Activated naive CD4-positive, alpha-beta T cell treated with anti-CD3 and anti-CD28 coated beads, Interleukin-2, amount 50 U/mL, for 72 hours (primary cell): Measurements from ENCODE around the gene TMEM120B. TPM values are rescaled to one million over a fixed set of nuclear protein-coding genes. Genes with fewer than 3 reads are reported as not detected.

ENCODE experiments used
- ATAC-seq, 2 donors: fragments of 150-1000 bp; cut with Tn5 transposase; 2 replicates each; pipeline ENCODE4 v1.10.0; 2021; ENCODE audit warnings: mild to moderate bottlenecking in 2 of 2, moderate library complexity in 2 of 2
- DNase-seq, 2 donors: peaks; one replicate each; pipeline ENCODE4 v3.0.0; 2021 to 2022; ENCODE audit warnings: low spot score in 2 of 2
- H3K27ac Mint-ChIP-seq, 2 donors: one replicate each; pipeline ENCODE4 v1.8.0; 2022; ENCODE audit warnings: mild to moderate bottlenecking in 2 of 2, mixed read lengths in 2 of 2
- H3K36me3 Mint-ChIP-seq, 2 donors: one replicate each; pipeline ENCODE4 v1.8.0; 2022; ENCODE audit warnings: mixed read lengths in 2 of 2
- H3K9me3 Mint-ChIP-seq, 2 donors: one replicate each; pipeline ENCODE4 v1.8.0; 2022; ENCODE audit warnings: mixed read lengths in 2 of 2
- total RNA-seq, 2 donors: library from RNA; stranded (reverse); gene quantifications; one replicate each; pipeline ENCODE4 v1.2.3, GENCODE V29; 2022

Gene TMEM120B
- total RNA-seq, 2 donors from 2014 or later, result 6.3 to 11.8 TPM

DNA sequence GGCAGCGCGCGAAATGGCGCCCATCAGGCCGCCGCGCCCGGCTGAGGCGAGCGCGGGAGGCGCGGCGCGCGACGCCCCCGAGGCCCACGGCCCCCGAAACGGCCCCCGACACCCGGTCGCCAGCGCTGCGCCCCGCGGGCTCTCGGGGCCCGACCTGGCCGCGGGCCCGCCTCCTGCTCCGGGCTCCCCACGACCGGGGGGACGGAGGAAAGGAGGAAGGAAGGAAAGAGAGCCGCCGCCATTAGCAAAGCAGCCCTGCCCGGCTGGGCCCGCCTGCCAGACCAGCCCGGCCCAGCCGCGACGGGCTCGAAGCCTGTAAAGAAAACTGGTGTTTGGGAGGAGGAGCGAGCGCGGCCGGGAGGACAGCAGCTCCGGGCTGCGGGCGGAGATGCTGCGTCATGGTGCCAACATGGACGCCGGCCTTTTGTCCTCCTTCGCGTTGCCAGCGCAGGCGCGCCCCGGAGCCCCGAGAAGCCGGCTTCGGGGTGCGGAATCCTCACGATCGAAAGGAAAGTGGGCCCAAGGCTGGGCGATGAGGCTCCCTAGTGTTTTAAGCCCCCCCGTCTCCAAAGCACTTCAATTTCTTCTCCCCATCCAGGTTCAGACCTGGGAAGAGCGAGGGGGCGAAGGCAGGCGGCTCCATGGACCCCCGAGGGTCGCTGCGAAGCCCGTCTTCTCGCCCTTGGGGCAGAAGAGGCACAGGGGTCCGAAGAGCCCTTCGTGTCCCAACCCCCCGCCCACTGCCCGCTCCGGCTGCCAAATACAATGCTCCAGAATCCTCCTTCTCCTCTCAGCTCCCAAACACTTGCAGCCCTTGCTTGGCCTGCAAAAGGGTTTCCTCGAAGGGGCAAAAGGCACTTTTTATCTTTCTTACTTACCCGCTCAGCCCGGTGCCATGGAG lies 88.4 kb downstream of the TMEM120B start:
- Mint-ChIP-seq H3K36me3 (peaks cover 38 to 41% of the 10 kb centered on the region in 2 donors), H3K9me3 (no peaks in the 10 kb centered on the region), H3K27ac (peak overlapping the region; percentile 90 to 99)
- ATAC-seq, result peak; percentile 2 to 13
- peak; percentile 62 to 79 for DNase-seq

DNA sequence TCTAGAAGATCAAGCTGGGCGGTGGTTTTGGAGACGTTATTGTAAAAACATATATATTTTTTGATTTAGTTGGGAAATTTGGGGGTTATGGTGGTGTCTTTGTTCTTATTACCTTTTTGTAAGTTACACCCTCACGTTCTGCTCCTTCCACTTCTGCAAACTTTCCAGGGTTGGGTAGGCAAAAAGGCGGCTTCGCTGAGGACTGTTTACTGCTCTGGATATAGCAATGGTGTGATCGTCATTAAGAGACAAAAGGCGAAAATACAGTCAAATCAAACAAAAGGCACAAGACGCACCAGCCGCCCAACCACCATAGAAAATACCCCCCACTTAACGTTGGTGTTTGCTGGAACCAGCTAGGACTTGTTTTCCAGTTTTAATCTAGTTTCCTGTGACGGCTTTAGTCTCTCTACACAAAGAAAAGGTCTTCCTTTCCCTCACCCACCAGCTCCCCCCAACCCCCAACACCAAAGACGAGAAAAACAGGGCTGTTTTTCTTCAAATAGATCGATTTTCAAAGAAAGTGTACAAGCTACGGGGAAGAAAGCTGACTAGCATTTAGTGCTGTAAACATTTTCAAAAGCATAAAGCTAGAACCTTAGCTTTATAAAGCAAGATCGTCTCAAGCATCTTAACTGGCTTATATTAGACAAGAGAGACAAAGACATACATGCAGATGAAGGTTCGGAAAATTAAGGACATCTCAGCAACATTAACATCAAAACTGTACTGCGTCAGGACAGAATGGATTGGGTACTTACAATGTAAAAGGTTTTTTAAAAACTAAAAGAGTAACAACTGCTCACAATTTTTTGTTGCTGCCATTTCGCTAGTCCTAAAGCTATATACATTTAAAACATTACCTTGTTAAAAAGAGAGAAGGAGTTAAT lies 89.3 kb downstream of the TMEM120B start:
- peaks cover 43 to 46% of the 10 kb centered on the region in 2 donors for H3K36me3 Mint-ChIP-seq
- H3K9me3 Mint-ChIP-seq, result no peaks in the 10 kb centered on the region
- peak overlapping the region; percentile 90 to 99 for H3K27ac Mint-ChIP-seq
- ATAC-seq (no peak), DNase-seq (no peak)

DNA sequence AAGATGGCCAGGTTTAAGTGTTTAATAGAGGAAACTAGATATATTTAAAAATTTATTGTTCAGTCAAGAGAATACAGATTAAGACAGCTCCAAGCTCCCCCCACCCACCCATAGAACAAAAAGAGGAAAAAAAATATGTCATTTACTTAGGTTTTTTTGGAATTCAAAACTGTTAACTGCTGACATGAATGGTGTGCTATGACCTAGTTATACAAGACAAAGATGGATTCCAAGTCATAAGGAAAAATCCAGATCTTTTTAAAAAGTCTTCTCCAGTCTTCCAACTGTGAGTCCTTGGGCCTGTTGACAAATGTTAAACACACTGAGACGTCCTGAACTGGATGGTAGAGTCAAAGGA lies 89.9 kb downstream of the TMEM120B start:
- DNase-seq (no peak), ATAC-seq (no peak)
- Mint-ChIP-seq H3K36me3 (peaks cover 43 to 46% of the 10 kb centered on the region in 2 donors), H3K9me3 (no peaks in the 10 kb centered on the region), H3K27ac (peak overlapping the region; percentile 90 to 99)

DNA sequence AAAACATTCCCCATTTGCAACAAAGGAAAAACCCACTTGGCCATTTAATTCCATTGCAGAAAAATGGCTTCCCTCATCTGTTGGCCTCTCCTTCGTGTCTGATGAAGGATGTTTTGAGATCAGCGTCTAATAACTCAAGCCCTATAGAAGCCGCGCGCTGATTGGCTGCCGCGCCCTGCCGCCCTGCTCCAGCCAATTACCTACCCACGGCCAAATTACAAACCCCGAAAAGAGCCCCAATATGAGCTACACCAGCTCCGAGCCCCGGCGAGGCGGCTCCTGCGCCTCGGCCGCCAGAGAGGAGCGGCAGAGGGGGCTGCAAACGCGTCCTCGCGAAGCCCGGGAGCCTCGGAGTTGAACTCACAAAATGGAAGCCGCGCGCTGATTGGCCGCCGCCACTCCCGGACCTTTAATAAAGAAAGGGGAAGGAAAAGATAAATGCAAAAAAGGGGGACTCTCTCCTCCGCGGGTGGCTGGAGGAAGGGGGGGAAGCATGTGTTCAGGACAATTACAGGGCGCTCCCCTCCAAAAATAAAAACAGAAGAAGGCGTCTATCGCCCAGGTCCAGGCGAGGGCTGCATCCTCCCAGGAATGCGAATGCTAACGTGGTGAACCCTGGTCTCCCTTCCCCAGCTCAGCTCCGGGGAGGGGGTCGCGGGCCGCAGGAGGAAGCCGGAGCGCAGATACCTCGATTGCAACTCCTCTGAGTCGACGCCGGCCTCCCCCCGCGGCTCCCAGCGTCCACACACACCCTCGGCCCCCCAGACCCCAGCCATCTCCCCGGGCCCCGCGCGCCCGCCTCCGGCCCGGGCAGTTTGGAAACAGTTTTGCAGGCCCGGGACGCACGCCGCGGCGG lies 90.5 kb downstream of the TMEM120B start:
- ATAC-seq (peak; percentile 57 to 74), DNase-seq (peak; percentile 87 to 89)
- peak overlapping the region; percentile 90 to 99 for H3K27ac Mint-ChIP-seq
- no peaks in the 10 kb centered on the region for H3K9me3 Mint-ChIP-seq
- peaks cover 43 to 45% of the 10 kb centered on the region in 2 donors for H3K36me3 Mint-ChIP-seq

DNA sequence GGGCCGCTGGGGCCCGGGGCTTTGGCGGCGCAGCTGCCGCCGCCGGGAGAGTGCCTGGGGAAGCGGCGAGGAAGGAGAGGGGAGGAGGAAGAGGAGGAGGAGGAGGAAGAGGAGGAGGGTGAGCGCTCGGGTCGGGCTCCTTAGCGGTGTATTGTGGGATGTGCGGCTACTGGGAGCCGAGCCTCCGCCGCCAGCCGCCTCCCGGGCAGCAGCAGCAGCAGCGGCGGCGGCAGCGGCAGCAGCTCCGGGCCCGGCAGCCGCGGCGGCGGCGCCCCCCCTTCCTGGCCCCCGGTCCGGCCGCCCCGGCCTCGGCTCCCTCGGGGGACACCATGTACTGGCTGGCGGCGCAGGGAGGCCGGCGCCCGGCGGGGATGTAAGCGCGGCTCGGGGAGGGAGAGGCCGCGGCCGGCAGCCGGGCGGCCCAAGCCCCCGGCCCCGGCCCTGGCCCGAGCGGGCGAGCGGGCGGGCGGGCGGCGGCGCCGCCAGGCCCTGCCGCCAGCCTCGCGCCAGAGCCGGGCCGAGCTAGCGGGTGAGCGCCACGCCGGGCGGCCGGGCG lies 91.4 kb downstream of the TMEM120B start, which contains the start of gene SETD1B:
TSS of gene SETD1B (plus strand) at position 149 of the 556 bp plus-strand sequence. CDS start 729 bp downstream, outside the sequence.
- ATAC-seq (peak; percentile 5 to 8), DNase-seq (peak in 1 of 2 donors; percentile 49)
- peak within 1 kb of the TSS; percentile 90 to 99 for H3K27ac Mint-ChIP-seq
- no peaks in the 10 kb centered on the region for H3K9me3 Mint-ChIP-seq
- H3K36me3 Mint-ChIP-seq, result peaks cover 37 to 38% of the 10 kb centered on the region in 2 donors

DNA sequence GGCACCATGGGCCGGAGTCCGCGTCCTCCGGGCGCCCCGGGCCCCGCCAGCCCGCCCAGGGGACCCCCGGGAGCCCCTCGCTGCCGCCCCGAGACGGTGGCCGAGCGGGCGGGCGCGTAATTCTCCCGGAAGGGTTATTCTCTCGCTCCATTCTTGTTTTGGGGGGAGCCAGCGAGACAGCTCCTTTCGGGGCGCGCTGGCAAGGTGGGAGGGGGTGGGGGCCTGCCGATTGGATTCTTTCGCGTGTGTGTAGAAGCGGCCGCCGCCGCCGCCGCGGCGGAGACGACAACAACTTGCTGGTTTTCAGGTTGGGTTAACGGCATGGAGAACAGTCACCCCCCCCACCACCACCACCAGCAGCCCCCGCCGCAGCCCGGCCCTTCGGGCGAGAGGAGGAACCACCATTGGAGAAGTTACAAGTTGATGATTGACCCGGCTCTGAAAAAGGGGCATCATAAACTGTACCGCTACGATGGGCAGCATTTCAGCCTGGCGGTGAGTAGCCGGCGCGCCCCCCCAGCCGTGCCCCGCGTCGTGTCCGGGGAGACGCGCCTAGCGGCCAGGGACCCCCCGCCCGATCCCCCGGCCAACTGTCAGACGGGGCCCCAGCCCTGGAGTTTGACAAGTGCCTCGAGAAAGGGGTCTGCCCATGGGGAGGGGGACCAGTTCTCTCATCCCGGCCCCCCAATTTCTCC lies 92.0 kb downstream of the TMEM120B start:
- H3K9me3 Mint-ChIP-seq, result no peaks in the 10 kb centered on the region
- DNase-seq, result no peak
- no peak for ATAC-seq
- H3K36me3 Mint-ChIP-seq, result peaks cover 33 to 38% of the 10 kb centered on the region in 2 donors
- H3K27ac Mint-ChIP-seq, result peak overlapping the region; percentile 75 to 98

DNA sequence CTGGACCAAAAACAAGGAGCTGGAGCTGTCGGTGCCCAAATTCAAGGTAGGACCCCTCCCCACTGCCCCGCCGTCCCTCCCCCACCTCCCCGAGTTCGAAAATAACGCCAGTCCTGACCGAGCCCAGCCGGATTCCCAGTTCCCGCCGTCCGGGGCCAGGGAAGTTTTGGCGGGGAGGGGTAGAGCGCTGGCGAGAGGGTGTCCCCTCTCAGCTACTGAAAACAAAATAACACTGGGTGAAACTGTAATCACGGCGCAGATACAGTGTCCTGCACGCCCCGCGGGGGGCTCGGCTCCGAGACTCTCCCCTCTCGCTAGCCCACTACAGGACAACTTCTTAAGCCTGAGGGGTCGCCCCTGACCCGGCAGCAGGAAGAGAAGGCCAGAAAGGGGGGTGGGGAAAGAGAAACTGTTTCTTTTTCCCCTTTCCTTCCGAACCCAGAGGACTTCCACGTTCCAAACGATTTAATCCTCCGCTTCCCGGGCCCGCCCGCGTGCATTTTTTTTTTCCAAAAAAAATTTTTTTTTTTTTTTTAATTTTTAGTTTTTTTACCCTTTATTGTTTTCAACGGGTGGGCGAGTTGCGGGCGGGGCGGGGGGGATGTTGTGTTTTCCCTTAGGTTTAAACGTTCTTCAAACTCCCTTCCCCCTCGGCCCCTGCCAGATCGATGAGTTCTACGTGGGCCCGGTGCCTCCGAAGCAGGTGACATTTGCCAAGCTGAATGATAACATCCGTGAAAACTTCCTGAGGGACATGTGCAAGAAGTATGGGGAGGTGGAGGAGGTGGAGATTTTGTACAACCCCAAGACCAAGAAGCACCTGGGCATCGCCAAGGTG lies 92.8 kb downstream of the TMEM120B start:
- Mint-ChIP-seq H3K9me3 (no peaks in the 10 kb centered on the region), H3K36me3 (peaks cover 33 to 41% of the 10 kb centered on the region in 2 donors), H3K27ac (peak overlapping the region; percentile 75 to 88)
- DNase-seq (no peak), ATAC-seq (no peak)

DNA sequence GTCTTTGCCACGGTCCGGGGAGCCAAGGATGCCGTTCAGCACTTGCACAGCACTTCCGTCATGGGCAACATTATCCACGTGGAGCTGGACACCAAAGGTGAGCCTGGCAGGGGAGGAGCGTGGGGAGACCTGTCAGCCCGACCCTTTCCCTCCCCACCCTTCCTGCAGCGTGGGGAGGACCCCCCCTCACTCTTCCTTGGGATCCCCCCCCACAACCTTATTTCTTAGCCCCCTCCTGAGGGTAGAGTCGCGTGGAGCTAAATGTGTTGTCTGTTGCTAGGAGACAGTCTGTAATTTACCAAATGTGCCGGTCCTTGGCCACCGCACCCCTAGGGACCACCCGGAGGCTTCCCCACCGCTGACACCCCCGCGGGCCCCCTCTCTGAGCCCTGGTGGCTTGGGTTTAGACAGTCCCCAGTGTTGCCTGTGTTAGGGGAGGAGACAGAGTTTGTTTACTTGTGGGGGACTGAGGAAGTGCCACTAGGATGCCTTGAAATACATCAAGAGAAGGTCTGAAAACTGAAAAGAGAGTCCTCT lies 93.5 kb downstream of the TMEM120B start:
- ATAC-seq, result no peak

DNA sequence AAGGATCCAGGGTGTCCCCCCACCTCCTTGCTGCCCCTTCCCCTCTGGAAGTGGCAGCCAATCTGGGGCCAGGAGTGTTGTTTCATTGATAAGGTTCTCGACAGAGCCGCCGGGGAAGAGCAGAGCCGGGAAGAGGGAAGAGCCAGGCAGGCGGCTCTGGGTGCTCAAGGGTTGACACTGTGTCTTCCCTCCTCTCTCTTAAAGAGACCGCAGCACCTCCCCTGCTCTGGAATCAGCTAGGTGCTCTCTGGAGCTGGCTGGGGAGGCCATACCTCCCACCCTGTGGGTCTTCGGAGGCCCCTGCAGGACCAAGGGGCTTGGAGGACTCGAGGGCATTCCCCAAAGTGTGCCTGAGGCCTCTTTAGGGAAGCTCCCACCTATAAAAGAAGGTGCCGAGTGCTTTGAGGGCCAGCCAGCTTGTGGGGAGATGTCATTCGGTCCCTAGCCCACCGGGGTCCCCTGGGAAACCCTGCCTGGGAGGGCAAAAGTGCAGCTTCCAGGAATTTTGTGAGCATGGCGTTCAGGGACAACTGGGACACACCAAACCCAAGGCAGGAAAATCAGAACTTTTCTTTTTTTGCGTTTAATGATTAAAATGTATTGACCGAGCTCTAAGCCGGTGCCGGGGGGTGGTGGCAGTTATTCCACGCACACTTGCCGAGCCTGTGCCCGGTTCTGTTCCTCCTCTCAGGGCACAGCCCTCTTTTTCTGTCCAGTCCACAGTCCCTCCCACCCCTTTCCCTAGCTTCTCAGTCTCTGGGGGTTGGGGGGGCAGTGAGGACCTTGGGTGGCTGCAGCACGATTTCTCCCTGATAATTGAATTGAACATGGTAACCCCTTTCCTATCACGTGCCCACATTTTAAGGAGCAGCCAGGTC lies 94.2 kb downstream of the TMEM120B start:
- DNase-seq (no peak), ATAC-seq (no peak)
- Mint-ChIP-seq H3K9me3 (no peaks in the 10 kb centered on the region), H3K36me3 (peaks cover 28 to 38% of the 10 kb centered on the region in 2 donors), H3K27ac (peak overlapping the region; percentile 75 to 88)

More for the DNA sequence above, 93.5 kb downstream of the TMEM120B start:
- no peak for DNase-seq
- peak overlapping the region; percentile 75 to 88 for H3K27ac Mint-ChIP-seq
- H3K9me3 Mint-ChIP-seq, result no peaks in the 10 kb centered on the region
- peaks cover 34 to 43% of the 10 kb centered on the region in 2 donors for H3K36me3 Mint-ChIP-seq

DNA sequence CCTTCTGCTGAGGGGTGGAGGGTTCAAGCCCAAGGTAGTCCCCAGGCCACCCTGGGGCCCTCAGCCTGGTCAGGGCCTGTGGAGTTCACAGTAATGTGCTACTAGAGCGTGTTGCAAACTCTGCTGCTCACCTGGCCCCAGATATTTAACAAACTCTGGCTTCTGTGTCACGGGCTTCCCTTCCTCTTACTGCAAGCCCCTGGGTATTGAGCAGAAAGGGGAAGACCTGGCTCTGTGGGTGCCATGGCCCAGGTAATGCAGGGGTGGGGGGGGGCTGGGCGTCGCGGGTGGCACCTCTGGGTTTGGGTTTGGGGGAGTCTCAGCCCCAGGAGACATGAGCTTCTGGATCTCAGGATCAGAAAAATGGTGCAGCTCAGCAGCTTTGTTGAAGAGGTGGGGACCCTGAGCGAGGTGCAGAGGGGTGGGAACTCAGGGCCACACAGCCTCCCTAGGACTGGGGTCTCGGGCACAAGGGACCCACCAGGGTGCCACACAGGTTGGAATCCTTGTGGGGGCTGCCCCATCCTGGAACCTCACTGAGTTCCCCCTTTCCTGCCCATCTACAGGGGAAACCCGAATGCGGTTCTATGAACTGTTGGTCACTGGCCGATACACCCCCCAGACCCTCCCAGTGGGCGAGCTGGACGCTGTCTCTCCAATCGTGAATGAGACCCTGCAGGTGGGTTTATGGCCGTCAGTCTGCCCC lies 95.2 kb downstream of the TMEM120B start:
- no peaks in the 10 kb centered on the region for H3K9me3 Mint-ChIP-seq
- peaks cover 20 to 28% of the 10 kb centered on the region in 2 donors for H3K36me3 Mint-ChIP-seq
- no peak overlapping the region for H3K27ac Mint-ChIP-seq
- no peak for DNase-seq
- no peak for ATAC-seq

DNA sequence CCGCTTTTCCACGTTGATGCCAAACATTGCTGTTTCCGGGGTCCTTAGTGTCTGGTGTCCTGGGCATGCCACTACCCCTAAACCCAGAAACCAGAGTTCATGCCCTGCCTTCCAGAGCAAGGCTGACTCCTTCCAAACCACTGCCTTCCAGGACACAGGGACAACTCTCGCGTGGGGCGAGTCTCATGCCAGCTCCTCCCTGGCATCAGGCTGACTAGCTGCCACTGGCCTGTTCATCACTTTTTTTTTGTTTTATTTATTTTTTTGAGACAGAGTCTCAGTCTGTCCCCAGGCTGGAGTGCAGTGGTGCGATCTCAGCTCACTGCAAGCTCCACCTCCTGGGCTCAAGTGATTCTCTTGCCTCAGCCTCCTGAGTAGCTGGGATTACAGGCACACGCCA lies 96.1 kb downstream of the TMEM120B start:
- Mint-ChIP-seq H3K36me3 (peaks cover 22% of the 10 kb centered on the region in 2 donors), H3K27ac (peak overlapping the region in 1 of 2 donors; percentile 55), H3K9me3 (no peaks in the 10 kb centered on the region)
- DNase-seq (no peak), ATAC-seq (no peak)

DNA sequence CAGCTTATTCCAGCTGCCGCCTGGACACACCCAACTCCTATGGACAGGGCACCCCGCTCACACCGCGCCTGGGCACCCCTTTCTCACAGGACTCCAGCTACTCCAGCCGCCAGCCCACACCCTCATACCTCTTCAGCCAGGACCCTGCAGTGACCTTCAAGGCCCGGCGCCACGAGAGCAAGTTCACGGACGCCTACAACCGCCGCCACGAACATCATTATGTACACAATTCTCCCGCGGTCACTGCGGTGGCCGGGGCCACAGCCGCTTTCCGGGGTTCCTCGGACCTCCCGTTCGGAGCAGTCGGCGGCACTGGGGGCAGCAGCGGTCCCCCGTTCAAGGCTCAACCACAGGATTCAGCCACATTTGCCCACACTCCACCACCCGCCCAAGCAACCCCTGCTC lies 97.2 kb downstream of the TMEM120B start:
- ATAC-seq (no peak), DNase-seq (no peak)
- Mint-ChIP-seq H3K27ac (no peak overlapping the region), H3K36me3 (peaks cover 19 to 22% of the 10 kb centered on the region in 2 donors), H3K9me3 (no peaks in the 10 kb centered on the region)

DNA sequence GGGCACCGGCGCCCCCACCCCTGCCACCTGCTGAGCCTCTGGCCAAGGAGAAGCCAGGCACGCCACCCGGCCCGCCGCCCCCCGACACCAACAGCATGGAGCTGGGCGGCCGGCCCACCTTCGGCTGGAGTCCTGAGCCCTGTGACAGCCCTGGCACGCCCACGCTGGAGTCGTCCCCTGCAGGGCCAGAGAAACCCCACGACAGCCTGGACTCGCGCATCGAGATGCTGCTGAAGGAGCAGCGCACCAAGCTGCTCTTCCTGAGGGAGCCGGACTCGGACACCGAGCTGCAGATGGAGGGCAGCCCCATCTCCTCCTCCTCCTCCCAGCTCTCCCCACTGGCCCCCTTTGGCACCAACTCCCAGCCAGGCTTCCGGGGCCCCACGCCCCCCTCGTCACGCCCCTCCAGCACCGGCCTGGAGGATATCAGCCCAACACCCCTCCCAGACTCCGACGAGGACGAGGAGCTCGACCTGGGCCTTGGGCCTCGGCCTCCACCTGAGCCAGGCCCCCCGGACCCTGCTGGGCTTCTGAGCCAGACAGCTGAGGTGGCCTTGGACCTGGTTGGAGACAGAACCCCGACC lies 97.8 kb downstream of the TMEM120B start:
- DNase-seq, result no peak
- Mint-ChIP-seq H3K27ac (peak overlapping the region in 1 of 2 donors; percentile 79), H3K9me3 (no peaks in the 10 kb centered on the region), H3K36me3 (peaks cover 19 to 22% of the 10 kb centered on the region in 2 donors)
- no peak for ATAC-seq
